ENCODE results near the gene FAM20A.
A peak's percentile ranks its signal among the peaks of the same experiment; 100 is the strongest.

The FAM20A gene

DNA sequence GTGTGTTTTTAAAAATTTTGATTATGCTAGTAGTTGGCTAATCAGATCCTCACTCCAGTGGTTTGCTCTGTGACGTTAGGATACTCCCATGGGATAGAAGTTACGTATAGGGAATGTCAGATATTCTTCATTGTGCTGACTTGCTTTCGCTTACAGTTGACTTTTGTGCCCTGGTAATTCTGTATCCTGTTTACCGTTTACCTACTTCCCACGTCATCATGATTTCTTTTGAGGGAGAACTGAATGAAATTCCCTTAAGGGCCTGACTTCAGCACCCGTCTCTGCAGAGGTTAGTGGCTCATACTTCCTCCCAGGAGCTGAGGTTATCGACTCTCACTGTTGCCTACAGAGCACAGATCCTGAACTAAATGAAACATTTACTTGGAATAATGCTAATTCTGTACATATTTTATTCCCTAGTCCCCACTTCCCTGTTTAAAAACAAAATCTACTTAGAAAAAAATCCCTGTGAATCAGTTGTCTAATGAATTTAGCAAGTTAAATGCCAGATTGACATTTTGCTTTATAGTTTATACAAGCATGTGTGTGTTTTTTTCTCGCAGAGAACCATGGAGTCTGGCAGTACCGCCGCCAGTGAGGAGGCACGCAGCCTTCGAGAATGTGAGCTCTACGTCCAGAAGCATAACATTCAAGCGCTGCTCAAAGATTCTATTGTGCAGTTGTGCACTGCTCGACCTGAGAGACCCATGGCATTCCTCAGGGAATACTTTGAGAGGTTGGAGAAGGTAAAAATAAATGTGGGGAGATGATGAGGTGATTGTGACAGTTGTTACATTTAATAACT, 86.1 kb downstream of the FAM20A start:
- peaks cover 16% of the 10 kb centered on the region for H3K9me3 ChIP-seq (ENCODE audit: insufficient read depth, low read depth, low read length)
- peaks cover 53% of the 10 kb centered on the region for H3K36me3 ChIP-seq (ENCODE audit: insufficient read depth, low read depth, low read length)
- no peak overlapping the region for H3K27ac ChIP-seq (ENCODE audit: low read length)
- peaks cover 3% of the 10 kb centered on the region; the same call in 1 of the 2 replicates for H3K4me1 ChIP-seq (ENCODE audit: insufficient read depth, low read length)
- no peak overlapping the region for H3K9ac ChIP-seq (ENCODE audit: low read depth, low read length)
- H3K27me3 ChIP-seq (ENCODE audit: insufficient read depth, low read length): no peaks in the 10 kb centered on the region
- H3K4me3 ChIP-seq (ENCODE audit: low read length): peak overlapping the region; percentile 87

DNA sequence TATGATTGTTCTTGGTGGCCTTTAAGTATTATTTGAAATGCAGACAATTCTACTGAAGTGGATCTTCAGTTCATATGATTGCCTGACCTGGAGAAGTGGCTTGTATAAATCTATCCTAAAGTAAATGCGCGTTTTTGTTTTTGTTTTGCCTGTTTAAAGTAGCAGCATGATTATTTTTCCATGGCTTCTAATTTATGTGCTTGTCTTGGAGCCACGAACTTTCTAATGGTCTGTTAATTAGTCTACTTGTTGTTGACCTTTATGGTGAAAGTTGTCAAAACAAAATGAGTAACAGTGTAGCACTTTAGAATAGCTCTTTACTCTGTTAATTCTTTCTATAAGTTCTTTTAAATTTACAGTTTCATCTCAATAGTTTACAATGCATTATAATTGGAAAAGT, 87.2 kb downstream of the FAM20A start:
- Histone ChIP-seq H3K9ac (ENCODE audit: low read depth, low read length) (peak overlapping the region; percentile 87; the same call in 1 of the 2 replicates), H3K4me3 (ENCODE audit: low read length) (peak overlapping the region; percentile 87), H3K27ac (ENCODE audit: low read length) (no peak overlapping the region), H3K27me3 (ENCODE audit: insufficient read depth, low read length) (no peaks in the 10 kb centered on the region), H3K4me1 (ENCODE audit: insufficient read depth, low read length) (peaks cover 3% of the 10 kb centered on the region; the same call in 1 of the 2 replicates), H3K9me3 (ENCODE audit: insufficient read depth, low read depth, low read length) (peaks cover 16% of the 10 kb centered on the region), H3K36me3 (ENCODE audit: insufficient read depth, low read depth, low read length) (peaks cover 42% of the 10 kb centered on the region)

DNA sequence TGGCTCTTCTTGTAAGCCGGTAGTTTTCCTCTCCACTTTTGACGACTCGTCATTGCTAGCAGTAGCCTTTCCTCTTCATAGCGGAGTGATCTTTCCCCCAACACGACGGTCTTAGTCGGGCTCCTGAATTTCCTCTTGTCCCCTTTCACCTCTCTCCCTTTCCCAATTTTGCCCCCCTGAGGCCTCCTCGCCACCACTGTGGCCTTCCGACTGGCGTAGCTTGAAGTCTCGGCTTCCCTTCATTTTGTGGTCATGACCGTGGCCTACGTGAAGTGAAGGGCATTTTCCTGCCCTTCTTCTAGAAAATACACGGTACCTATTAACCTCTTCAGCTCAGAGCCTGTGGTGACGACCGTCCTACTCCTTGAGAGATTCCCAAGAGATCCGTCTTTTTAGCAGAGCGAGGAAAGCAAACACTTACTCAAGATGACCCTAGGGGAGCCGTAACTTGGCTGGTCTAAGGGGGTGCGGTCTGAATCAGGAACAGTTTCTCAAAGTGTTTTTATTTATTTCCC, 88.2 kb downstream of the FAM20A start:
- Histone ChIP-seq H3K36me3 (ENCODE audit: insufficient read depth, low read depth, low read length) (peaks cover 33% of the 10 kb centered on the region), H3K4me3 (ENCODE audit: low read length) (peak overlapping the region; percentile 87), H3K9ac (ENCODE audit: low read depth, low read length) (peak overlapping the region; percentile 87), H3K27ac (ENCODE audit: low read length) (peak overlapping the region; percentile 93), H3K27me3 (ENCODE audit: insufficient read depth, low read length) (no peaks in the 10 kb centered on the region), H3K4me1 (ENCODE audit: insufficient read depth, low read length) (peaks cover 3% of the 10 kb centered on the region; the same call in 1 of the 2 replicates), H3K9me3 (ENCODE audit: insufficient read depth, low read depth, low read length) (peaks cover 11% of the 10 kb centered on the region)

DNA sequence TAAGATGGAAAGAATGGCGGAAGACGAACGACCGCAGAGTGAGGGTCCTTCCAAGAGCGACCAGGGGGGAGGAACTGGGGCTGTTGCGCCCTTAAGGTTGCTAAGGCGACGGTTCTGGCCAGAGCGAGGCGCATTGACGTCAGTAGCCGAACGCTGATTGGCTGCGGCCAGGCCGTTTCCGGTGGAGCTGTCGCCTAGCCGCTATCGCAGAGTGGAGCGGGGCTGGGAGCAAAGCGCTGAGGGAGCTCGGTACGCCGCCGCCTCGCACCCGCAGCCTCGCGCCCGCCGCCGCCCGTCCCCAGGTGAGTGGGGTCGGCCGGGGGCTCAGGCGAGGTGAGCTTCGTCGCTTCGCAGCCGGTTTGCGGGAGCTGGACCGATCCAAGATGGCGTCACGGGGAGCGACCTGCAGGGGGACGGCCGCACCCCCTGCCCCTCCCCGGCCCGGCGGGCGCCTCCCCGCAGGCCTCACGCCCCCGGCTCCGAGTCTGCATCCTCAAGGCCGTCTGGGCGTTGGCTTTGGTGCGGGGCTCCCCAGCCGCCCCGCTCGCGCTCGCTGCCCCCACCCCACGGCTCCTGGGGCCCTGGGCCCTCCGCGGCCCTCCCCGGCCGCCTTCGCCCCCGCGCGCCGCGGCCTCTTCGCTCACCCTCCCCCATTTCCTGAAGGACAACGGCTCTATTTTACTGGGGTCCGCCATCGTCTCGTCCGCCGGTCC, 88.8 kb downstream of the FAM20A start, which contains the start of gene PRKAR1A:
Gene PRKAR1A (plus strand): TSS at position 184 of the 713 bp plus-strand sequence. CDS start 2,970 bp downstream, outside the sequence.
- Histone ChIP-seq H3K4me3 (ENCODE audit: low read length) (peak within 1 kb of the TSS; percentile 87), H3K4me1 (ENCODE audit: insufficient read depth, low read length) (peaks cover 7% of the 10 kb centered on the region; the same call in 1 of the 2 replicates), H3K27me3 (ENCODE audit: insufficient read depth, low read length) (no peaks in the 10 kb centered on the region), H3K36me3 (ENCODE audit: insufficient read depth, low read depth, low read length) (peaks cover 27% of the 10 kb centered on the region), H3K27ac (ENCODE audit: low read length) (peak within 1 kb of the TSS; percentile 93), H3K9me3 (ENCODE audit: insufficient read depth, low read depth, low read length) (peaks cover 5% of the 10 kb centered on the region), H3K9ac (ENCODE audit: low read depth, low read length) (peak within 1 kb of the TSS; percentile 87)

DNA sequence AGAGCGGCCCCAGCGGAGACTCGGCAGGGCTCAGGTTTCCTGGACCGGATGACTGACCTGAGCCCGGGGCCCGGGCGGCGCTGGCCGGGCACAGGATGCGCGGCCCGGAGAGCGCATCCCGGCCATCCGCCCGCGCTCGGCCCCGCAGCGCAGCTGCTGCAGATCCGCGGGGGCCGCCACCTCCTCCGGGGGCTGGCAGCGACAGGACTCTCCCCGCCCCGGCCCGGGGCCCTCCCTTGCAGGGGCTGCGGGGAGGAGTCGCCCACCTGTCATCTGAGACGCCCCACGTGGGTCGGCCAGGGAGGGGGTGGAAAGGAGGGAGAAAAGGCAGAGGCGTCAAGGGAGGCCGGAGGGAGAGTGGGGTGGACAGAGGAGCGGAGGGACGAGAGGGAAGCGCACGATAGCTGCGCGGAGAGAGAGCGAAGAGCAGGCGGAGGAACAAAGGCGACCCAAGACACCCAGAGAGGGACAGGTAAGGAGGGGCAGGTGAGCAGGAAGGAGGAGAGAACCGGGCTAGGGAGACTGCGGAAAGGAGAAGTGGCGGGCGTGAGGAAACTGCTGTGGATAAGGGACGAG, 89.4 kb downstream of the FAM20A start:
- Histone ChIP-seq H3K36me3 (ENCODE audit: insufficient read depth, low read depth, low read length) (peaks cover 21% of the 10 kb centered on the region), H3K27ac (ENCODE audit: low read length) (peak overlapping the region; percentile 93), H3K9me3 (ENCODE audit: insufficient read depth, low read depth, low read length) (no peaks in the 10 kb centered on the region), H3K4me3 (ENCODE audit: low read length) (peak overlapping the region; percentile 87), H3K4me1 (ENCODE audit: insufficient read depth, low read length) (peaks cover 7% of the 10 kb centered on the region; the same call in 1 of the 2 replicates), H3K27me3 (ENCODE audit: insufficient read depth, low read length) (no peaks in the 10 kb centered on the region), H3K9ac (ENCODE audit: low read depth, low read length) (peak overlapping the region; percentile 87; the same call in 1 of the 2 replicates)

DNA sequence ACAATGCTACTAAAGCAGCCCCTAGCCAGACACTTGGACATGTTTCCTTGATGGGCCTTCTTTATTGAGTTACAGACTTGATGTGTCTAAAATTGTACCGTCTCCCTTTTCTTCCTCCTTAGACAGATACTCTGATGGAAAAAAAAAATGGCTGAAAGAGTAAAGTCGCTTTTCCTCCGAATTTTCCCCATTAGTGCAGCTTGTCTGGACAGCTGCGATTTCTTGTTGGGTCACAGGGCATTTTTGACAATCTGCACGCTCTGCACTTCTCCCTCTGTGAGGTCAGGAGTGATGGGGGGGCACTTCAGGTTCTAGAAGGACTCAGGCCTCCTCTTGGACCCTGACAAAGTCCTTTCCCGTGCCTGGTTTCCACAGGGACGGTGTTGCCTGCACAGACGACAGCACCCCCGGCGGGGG, 89.9 kb downstream of the FAM20A start:
- Histone ChIP-seq H3K27me3 (ENCODE audit: insufficient read depth, low read length) (no peaks in the 10 kb centered on the region), H3K4me1 (ENCODE audit: insufficient read depth, low read length) (peaks cover 7% of the 10 kb centered on the region; the same call in 1 of the 2 replicates), H3K9ac (ENCODE audit: low read depth, low read length) (peak overlapping the region; percentile 87; the same call in 1 of the 2 replicates), H3K4me3 (ENCODE audit: low read length) (peak overlapping the region; percentile 87), H3K9me3 (ENCODE audit: insufficient read depth, low read depth, low read length) (no peaks in the 10 kb centered on the region), H3K27ac (ENCODE audit: low read length) (no peak overlapping the region), H3K36me3 (ENCODE audit: insufficient read depth, low read depth, low read length) (peaks cover 16% of the 10 kb centered on the region)

DNA sequence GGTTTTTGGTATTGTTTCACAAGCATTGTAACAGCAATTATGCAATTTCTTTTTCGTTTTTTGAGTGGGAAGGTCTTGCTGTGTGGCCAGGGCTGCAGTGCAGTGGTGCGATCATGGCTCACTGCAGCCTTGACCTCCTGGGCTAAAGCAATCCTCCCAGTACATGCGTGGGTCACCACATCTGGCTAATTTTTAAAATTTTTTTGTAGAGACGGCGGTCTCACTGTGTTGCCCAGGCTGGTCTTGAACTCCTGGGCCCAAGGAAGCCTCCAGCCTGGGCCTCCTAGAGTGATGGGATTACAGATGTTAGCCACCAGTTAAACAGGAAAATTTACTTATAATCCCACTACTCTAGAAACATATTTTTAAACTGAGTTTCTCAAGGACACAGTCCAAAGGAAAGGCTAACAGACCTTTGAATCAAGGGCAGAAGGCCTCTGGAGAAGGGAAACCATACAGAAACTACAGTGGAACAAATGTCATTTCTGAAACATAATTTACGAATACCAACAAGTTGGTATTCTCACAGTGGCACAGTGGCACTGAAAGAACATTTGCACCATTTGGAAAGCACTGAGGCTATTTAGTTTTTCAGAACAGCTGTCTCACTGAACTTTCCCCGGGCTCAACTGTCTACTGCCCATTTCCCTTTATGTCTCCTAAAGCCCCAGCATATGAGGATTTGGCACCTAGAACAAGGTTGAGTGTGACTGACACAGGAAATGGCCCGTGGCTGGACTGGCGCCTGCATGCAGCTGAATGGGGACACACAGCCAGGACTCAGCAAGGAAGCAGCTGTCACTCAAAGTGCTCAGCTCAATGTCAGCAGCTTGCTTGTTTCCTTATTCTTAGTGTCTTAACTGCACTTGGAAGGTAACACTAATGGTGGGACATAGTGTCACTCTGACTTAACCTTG, 91.8 kb downstream of the FAM20A start:
- Histone ChIP-seq H3K4me1 (ENCODE audit: insufficient read depth, low read length) (peaks cover 6% of the 10 kb centered on the region; the same call in 1 of the 2 replicates), H3K9me3 (ENCODE audit: insufficient read depth, low read depth, low read length) (no peaks in the 10 kb centered on the region), H3K9ac (ENCODE audit: low read depth, low read length) (no peak overlapping the region), H3K27ac (ENCODE audit: low read length) (no peak overlapping the region), H3K4me3 (ENCODE audit: low read length) (no peak overlapping the region), H3K27me3 (ENCODE audit: insufficient read depth, low read length) (no peaks in the 10 kb centered on the region), H3K36me3 (ENCODE audit: insufficient read depth, low read depth, low read length) (no peaks in the 10 kb centered on the region)

DNA sequence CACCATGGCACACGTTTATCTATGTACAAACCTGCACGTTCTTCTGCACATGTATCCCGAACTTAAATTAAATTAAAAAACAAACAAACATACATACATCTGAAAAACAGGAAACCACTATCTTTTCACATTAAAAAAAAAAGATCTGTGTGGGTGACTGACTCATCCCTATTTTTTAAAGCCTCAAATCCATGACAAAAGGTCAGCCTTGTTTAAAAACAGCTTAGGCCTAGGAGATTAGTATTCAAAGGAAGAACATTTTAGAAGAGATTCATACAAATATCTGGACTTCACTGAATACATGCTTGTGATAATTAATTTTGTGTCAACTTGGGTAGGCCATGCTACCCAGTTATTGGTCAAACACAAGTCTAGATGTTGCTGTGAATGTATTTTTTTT, 93.6 kb downstream of the FAM20A start:
- no peak overlapping the region for H3K9ac ChIP-seq (ENCODE audit: low read depth, low read length)
- no peak overlapping the region for H3K27ac ChIP-seq (ENCODE audit: low read length)
- no peaks in the 10 kb centered on the region for H3K36me3 ChIP-seq (ENCODE audit: insufficient read depth, low read depth, low read length)
- no peaks in the 10 kb centered on the region for H3K9me3 ChIP-seq (ENCODE audit: insufficient read depth, low read depth, low read length)
- H3K4me1 ChIP-seq (ENCODE audit: insufficient read depth, low read length): peaks cover 4% of the 10 kb centered on the region; the same call in 1 of the 2 replicates
- H3K4me3 ChIP-seq (ENCODE audit: low read length): no peak overlapping the region
- no peaks in the 10 kb centered on the region for H3K27me3 ChIP-seq (ENCODE audit: insufficient read depth, low read length)

DNA sequence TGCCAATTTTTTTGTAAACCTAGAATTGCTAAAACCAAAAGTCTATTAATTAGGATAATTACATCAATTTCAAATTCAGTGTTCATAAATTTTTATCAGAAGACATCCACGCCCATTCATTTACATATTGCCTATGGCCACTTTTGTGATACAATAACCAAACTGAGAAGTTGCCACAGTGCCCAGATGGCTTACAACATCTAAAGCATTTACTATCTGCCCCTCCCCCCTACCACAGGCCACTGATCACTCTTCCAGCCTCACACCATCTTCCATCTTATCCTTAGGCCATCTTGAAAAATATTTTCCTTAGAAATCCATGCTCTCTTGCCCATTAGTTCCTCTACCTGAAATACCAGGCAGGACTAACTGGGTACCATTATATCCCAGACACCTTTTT, 95.2 kb downstream of the FAM20A start:
- Histone ChIP-seq H3K4me3 (ENCODE audit: low read length) (no peak overlapping the region), H3K9me3 (ENCODE audit: insufficient read depth, low read depth, low read length) (no peaks in the 10 kb centered on the region), H3K27me3 (ENCODE audit: insufficient read depth, low read length) (no peaks in the 10 kb centered on the region), H3K27ac (ENCODE audit: low read length) (no peak overlapping the region), H3K9ac (ENCODE audit: low read depth, low read length) (no peak overlapping the region), H3K36me3 (ENCODE audit: insufficient read depth, low read depth, low read length) (no peaks in the 10 kb centered on the region), H3K4me1 (ENCODE audit: insufficient read depth, low read length) (peaks cover 4% of the 10 kb centered on the region; the same call in 1 of the 2 replicates)

DNA sequence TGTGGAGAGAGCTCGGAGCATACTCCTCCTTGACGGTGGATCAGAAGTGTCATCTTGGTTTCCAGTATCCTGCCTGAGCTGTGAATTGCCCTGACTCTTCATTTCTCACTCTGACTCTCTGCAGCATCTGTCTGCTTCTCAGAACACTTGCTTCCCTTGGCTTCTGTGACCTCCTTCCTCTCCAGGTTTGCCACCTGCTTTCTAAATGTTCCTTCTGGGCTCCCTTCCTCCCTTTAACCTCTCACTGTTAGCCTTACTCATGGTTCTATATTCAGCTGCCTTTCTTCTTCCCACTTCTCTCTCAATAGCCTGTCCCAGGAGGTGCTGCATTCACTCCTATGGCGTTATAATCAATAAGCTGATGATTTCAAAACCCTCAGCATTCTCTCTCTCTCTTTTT, 100.1 kb downstream of the FAM20A start:
- Histone ChIP-seq H3K27me3 (ENCODE audit: insufficient read depth, low read length) (no peaks in the 10 kb centered on the region), H3K4me3 (ENCODE audit: low read length) (no peak overlapping the region), H3K4me1 (ENCODE audit: insufficient read depth, low read length) (no peaks in the 10 kb centered on the region), H3K27ac (ENCODE audit: low read length) (no peak overlapping the region), H3K9me3 (ENCODE audit: insufficient read depth, low read depth, low read length) (no peaks in the 10 kb centered on the region), H3K36me3 (ENCODE audit: insufficient read depth, low read depth, low read length) (no peaks in the 10 kb centered on the region), H3K9ac (ENCODE audit: low read depth, low read length) (no peak overlapping the region)

Measured in iPS-20b (cell line).